Cardiac septum (tissue), 1 donor: ENCODE data around the gene ITIH1. TPM values are rescaled to one million over a fixed set of nuclear protein-coding genes. Genes with fewer than 3 reads are reported as not detected.

Experiments used
- DNase-seq: peaks from one replicate; pipeline ENCODE4 v3.0.0-alpha.2; 2020; ENCODE audit warnings: low spot score
- intact Hi-C: fragments of 100-400 bp; cut with DNase I; formaldehyde crosslinking; loops from one replicate; pipeline ENCODE4 v1.14.0; 2022
- total RNA-seq: library from RNA; stranded (reverse); fragmentation: NEBNext Ultra II Directional; extraction: Animal tissue kit (Norgen Biotek cat#: 25700); gene quantifications from one replicate; pipeline ENCODE4 v1.2.1, GENCODE V29; 2021
- donor health status: DM: no; HTN: no; CAD: no.

Gene ITIH1
- total RNA-seq, 1 donor from 2014 or later = 0.35 TPM

DNA sequence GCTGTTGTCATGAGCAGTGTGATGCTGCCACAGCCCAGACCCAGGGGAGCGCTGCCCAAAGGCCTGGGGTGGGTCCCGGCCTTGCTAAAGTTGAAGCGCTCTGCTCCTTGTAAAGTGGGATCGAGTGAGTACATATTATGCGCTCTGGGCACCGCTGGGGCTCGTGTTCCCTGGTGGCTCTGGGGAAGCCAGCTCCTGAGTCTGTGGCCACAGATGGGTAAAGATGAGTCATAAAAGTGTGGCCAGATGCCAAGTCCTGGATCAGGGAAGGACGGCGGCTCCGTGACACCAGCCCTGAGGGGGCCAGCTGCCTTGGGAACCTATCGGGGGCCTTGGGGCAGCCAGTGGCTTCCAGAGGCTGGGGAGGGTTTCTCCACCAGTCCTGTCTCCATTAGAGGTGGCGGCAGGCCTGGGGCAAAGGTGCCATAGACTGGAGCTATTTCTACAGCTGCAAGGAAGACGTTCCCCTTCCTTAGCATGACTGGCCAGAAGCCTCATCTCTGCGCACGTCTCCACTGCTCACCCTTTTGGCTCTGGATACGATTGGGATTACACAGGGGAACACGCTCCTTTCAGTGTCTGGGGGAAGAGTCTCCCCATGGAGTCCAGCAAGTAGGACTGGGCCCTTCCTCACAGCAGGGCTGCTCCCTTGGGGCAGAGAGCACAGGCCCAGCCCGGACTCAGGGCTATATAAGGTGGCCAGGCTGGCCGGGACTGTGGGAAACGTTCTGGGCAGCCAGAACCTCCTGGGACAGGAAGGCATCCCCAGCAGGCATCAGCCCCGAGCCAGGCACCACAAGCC is 54.3 kb downstream of the ITIH1 start:
- intact Hi-C loops = no loop called here

GRCh38 chr3:52833202-52833601 is 55.8 kb downstream of the ITIH1 start:
- intact Hi-C loops = no loop called here
- no peak for DNase-seq

More for the DNA sequence above, 54.3 kb downstream of the ITIH1 start:
- no peak for DNase-seq

DNA sequence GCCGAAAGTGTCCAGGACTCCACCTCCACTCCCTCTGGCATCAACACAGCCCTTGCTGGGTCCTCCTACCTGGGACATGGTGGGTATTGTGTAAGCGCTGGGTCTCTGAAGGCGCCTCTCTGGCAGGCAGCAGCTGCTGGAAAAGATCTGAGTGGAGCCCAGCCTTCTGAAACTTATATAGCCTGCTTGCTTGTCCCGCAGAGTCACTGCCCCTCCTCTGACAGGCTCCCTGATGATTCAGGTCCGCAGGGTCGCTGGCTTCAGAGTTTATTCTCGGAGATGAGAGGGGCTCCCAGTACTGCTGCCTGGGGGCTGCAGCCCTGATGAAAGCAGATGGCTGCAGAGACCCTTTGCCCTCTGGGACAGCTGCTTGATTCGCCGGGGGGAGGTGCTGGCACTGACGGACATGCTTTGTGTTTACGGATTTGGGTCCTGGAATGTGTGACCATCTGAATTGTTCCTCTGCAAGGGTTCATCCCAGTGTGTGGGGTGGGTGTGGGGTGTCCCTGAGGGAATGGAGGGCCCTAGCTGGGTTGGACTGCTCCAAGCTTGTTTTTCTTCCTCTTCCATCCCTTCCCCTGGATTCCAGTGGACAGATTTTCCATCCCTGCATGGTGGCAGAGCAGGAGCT is 57.6 kb downstream of the ITIH1 start, which contains the start of gene MUSTN1:
TSS of gene MUSTN1 (minus strand) at position 149 of the 631 bp plus-strand sequence. CDS start at position 78, 71 bp downstream.
- no peak for DNase-seq
- intact Hi-C loops = no loop called here

DNA sequence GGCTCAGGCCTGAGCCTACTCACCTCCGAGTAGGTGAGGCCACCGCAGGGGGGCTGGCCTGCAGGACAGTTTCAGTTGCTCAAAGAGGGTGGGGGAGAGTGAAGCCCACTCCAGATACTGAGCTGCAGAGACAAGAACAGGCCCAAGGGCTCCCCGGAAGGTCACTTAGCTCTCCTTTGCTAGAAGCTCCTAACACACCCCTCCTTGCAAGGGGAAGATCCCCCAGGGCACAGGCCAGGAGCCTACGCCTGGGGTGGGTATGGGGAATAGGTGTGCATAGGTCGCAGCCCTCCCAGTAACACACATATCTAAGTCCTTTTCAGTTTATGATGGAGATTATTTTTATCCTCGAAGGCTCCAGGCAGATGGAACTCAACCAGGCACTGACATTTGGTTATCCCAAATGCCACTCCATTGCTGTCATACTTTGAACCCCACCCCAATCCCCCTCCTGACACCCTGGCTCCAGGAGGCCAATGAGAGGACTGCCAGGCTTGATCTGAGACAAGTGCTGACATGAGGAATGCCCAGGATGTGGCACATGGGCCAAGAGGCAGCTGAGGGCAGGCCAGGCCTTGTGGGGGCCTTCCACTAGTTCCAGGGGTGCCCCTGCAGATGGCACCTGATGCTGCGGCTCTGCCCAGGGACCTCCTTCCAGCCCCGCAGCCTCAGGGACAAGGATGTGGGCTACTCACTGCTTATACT is 58.5 kb downstream of the ITIH1 start:
- DNase-seq = peak; percentile 82
- intact Hi-C loops = no loop called here

DNA sequence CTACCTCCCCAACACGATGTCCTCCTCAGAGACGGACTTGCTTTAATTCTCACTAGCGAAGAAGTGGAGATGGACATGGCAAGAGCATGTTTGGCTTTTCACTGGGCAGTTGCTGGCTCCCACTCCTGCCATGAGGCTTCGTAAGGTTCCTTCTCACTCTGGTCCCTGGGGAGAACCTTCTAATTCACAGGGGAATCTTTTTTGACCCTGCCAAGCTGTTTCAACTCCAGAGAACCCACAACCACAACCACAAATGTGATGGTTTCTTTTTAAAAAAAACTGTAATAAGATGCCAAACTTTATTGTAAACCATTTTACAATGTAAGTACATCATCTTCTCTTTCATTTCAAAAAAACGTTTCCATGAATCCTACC is 59.1 kb downstream of the ITIH1 start:
- intact Hi-C loops = no loop called here
- no peak for DNase-seq

DNA sequence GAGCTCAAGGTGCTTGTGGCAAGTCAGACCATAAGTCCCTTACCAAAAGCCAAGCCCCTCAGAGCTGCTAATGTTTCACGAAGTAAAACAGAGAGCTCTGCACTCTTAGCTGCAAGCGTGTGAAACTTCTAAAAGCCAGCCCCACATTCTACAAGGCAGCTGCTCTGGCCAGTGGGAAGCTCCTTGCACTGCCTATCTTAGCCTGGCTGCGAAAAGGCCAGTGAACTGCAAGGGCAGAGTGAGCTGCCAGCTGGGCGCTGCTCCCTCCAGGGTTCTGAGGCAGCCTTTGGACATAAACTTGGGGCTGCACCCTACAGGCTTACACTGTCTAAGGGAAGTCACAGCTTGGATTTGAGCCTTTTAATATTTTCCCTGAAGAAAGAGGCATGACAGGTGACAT is 59.6 kb downstream of the ITIH1 start:
- DNase-seq = no peak
- intact Hi-C loops = no loop called here

DNA sequence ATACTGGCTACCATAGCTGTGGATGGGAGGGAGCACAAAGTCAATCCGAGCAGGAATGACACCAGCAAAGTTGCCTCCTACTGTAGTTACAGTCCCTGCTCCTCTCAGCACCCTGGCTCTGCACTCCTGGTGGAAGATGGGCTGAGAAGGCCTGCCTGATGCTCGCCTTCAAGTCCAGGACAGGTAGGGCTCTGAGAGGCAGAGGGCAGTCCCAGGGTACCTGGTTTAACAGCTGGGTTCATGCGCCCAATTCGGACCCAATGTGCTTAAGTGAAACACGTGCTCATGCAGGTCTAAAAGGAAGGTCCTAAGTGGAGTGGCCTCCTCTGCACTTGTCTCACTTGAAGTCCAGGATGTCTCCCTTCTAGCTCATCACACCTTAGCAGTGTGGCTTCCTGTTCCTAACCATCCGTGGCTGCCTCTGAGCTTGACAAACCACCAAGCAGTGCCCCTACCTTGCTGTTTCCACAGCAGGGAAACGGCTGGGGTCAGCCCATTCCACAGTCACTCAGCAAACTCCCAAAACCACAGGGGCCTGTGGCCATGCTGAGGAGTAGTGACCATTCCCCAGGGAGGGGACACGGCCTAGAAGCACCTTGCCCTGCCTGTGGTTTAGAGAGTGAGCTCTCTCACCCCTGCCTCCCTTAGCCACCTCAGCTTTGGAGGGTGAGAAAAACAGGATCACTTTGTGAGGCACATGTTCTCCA is 61.3 kb downstream of the ITIH1 start:
- intact Hi-C loops = no loop called here
- DNase-seq = no peak

DNA sequence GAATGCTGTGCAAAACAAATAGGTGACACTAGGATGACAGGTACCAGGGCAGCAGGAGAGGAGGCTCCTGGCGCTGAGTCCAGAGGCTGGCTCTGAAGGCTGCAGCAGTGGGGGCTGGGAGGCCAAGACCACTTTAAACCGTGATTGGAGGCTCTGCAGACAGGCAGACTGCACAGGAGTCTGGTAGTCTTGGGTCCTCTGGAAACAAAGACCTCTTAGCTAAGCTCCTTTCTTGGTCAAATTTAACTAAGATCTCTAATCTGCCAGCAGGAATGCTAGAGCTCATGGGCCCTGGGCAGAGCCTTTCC is 61.8 kb downstream of the ITIH1 start:
- intact Hi-C loops = no loop called here
- DNase-seq = no peak

GRCh38 chr3:52839892-52840545 is 62.6 kb downstream of the ITIH1 start:
- intact Hi-C loops = no loop called here
- no peak for DNase-seq

DNA sequence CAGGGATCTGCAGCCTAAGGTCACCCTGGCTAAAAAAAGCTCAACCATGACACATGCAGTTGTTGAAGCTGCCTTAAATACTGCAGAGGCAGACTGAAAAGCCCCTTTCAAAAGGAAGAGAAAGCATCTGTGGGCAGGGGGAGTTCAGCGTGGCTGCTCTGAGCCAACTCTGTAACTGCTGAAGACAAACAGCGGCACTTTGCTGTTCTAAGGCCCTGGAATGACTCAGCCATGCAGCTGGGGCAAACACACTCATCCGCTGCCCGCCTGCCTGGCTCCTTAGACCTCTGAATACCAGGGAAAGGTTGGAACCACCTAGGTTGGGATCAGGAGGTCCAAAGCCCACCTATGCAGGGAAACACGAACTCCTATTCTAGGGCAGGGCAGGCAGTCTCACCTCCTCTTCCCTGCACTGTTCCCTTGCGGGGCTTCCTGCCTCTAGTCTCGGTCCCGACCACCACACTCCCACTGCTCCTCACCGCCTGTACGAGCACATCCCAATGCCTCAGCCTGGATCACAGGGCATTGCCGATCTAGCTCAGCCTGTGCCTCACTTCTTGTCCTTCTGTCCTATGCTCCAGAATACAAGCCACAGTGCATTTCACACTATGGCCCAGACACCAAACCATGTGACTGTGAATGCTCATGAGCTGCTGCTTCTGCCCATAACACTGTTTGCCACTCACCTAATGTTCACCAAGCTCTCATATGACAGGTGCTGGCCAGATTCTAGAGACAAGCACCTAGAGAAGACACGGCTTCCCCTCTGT is 64.0 kb downstream of the ITIH1 start:
- intact Hi-C loops = no loop called here
- no peak for DNase-seq

Other genes with a start within 250 kb of the ITIH1 start
- gene NT5DC2, start 243.7 kb upstream of the ITIH1 start, total RNA-seq = 58.2 TPM
- 52.9 TPM for gene UQCC5, start 241.0 kb upstream of the ITIH1 start, total RNA-seq
- gene PBRM1, start 91.7 kb upstream of the ITIH1 start, total RNA-seq = 50.2 TPM
- 29.1 TPM for gene GNL3, start 91.6 kb upstream of the ITIH1 start, total RNA-seq
- 29.1 TPM for gene GLT8D1, start 71.8 kb upstream of the ITIH1 start, total RNA-seq
- 79.4 TPM for gene SPCS1, start 71.5 kb upstream of the ITIH1 start, total RNA-seq
- gene NEK4, start 6.7 kb upstream of the ITIH1 start, total RNA-seq = 17.1 TPM
- gene ITIH3, start 17.2 kb downstream of the ITIH1 start, total RNA-seq = 0.78 TPM
- 3.2 TPM for gene ITIH4, start 53.1 kb downstream of the ITIH1 start, total RNA-seq
- gene MUSTN1, start 57.4 kb downstream of the ITIH1 start, total RNA-seq = 15.9 TPM
- gene STIMATE, start 119.9 kb downstream of the ITIH1 start, total RNA-seq = 11.2 TPM